Lower lobe of right lung (tissue), 1 donor: ENCODE data around the gene TADA2B. TPM values are rescaled to one million over a fixed set of nuclear protein-coding genes. Genes with fewer than 3 reads are reported as not detected.

Experiments
- total RNA-seq: library from RNA; stranded (reverse); fragmentation: NEBNext Ultra II Directional; extraction: Animal tissue kit (Norgen Biotek cat#: 25700); gene quantifications from one replicate; pipeline ENCODE4 v1.2.1, GENCODE V29; 2021
- donor health status: DM: no; HTN: yes; CAD: no; lungs with severe emphysema.

TADA2B gene
- total RNA-seq, 1 donor from 2014 or later = 20.2 TPM

Other genes with a start within 250 kb of the TADA2B start
- 60.7 TPM for gene TBC1D14, start 133.5 kb upstream of the TADA2B start, total RNA-seq
- 25.7 TPM for gene GRPEL1, start 24.7 kb downstream of the TADA2B start, total RNA-seq
- gene SORCS2, start 149.2 kb downstream of the TADA2B start, total RNA-seq = 5.8 TPM